HepG2 (cell line): ENCODE results near the gene WNT5B. TPM values are rescaled to one million over a fixed set of nuclear protein-coding genes. Genes with fewer than 3 reads are reported as not detected.

Experiments used
- ARID5B ChIP-seq: IDR thresholded peaks from 2 replicates; pipeline ENCODE4 v1.4.0; 2020; ENCODE audit warnings: mild to moderate bottlenecking, missing genetic modification reagents
- CSRNP1 ChIP-seq: sonication (generic); formaldehyde crosslinking; IDR thresholded peaks from 2 replicates; pipeline ENCODE4 v1.8.1; 2023; ENCODE audit warnings: mild to moderate bottlenecking, missing genetic modification reagents
- ELK4 ChIP-seq: sonication (generic); formaldehyde crosslinking; IDR thresholded peaks from 2 replicates; pipeline ENCODE4 v1.9.0; 2021; ENCODE audit warnings: missing genetic modification reagents, borderline replicate concordance
- HCFC1 ChIP-seq: fragments of 150-350 bp; IDR thresholded peaks from 2 replicates; pipeline ENCODE4 v1.6.1; 2014; ENCODE audit warnings: low read depth, low read length
- KLF12 ChIP-seq: sonication (generic); formaldehyde crosslinking; IDR thresholded peaks from 2 replicates; pipeline ENCODE4 v1.4.0; 2020; ENCODE audit warnings: missing genetic modification reagents, borderline replicate concordance
- MIXL1 ChIP-seq: IDR thresholded peaks from 2 replicates; pipeline ENCODE4 v1.6.1; 2016
- PHF5A ChIP-seq: IDR thresholded peaks from one replicate; pipeline ENCODE4 v1.6.1; 2018; ENCODE audit warnings: low read depth, missing genetic modification reagents; ENCODE audit not compliant: unreplicated experiment
- RFX5 ChIP-seq: IDR thresholded peaks from 2 replicates; pipeline ENCODE4 v1.6.1; 2011; ENCODE audit warnings: low read depth, low read length, improper control_type of control experiment
- SRY ChIP-seq: sonication (generic); formaldehyde crosslinking; IDR thresholded peaks from 2 replicates; pipeline ENCODE4 v1.8.0; 2022; ENCODE audit warnings: mild to moderate bottlenecking, missing genetic modification reagents
- STAT6 ChIP-seq: sonication (generic); formaldehyde crosslinking; IDR thresholded peaks from 2 replicates; pipeline ENCODE4 v1.4.0; 2020; ENCODE audit warnings: missing genetic modification reagents, mild to moderate bottlenecking, borderline replicate concordance
- ZBTB33 ChIP-seq: sonication (generic); formaldehyde crosslinking; IDR thresholded peaks from 2 replicates; pipeline ENCODE4 v1.4.0; 2020; ENCODE audit warnings: missing genetic modification reagents
- ZBTB7A ChIP-seq: sonication (generic); formaldehyde crosslinking; IDR thresholded peaks from 2 replicates; pipeline ENCODE4 v1.8.0; 2022; ENCODE audit warnings: mild to moderate bottlenecking, missing genetic modification reagents
- ZEB1 ChIP-seq: IDR thresholded peaks from 2 replicates; pipeline ENCODE4 v1.6.1; 2012; ENCODE audit warnings: mild to moderate bottlenecking, low read depth, inconsistent platforms; ENCODE audit not compliant: insufficient replicate concordance
- ZNF12 ChIP-seq: sonication (generic); formaldehyde crosslinking; IDR thresholded peaks from 2 replicates; pipeline ENCODE4 v1.5.0; 2020; ENCODE audit warnings: missing genetic modification reagents
- ZNF567 ChIP-seq: sonication (generic); formaldehyde crosslinking; IDR thresholded peaks from 2 replicates; pipeline ENCODE4 v1.8.1; 2023; ENCODE audit warnings: mild to moderate bottlenecking, missing genetic modification reagents, borderline replicate concordance
- ZNF709 ChIP-seq: sonication (generic); formaldehyde crosslinking; IDR thresholded peaks from 2 replicates; pipeline ENCODE4 v1.5.0; 2020; ENCODE audit warnings: mild to moderate bottlenecking, missing genetic modification reagents
- ZSCAN9 ChIP-seq: IDR thresholded peaks from 2 replicates; pipeline ENCODE4 v1.6.1; 2016; ENCODE audit warnings: borderline replicate concordance
- ZZZ3 ChIP-seq: sonication (generic); formaldehyde crosslinking; IDR thresholded peaks from 2 replicates; pipeline ENCODE4 v1.4.0; 2020; ENCODE audit warnings: missing genetic modification reagents, mild to moderate bottlenecking, borderline replicate concordance
- polyA plus RNA-seq, 8 experiments: library from polyadenylated mRNA; depleted of rRNA in 3 of 8; stranded (reverse) in 7 of 8; unstranded in 1 of 8; fragments of >200 nt; fragmentation: Illumina TruSeq in 4 of 8; extraction: Trizol in 4 of 8; gene quantifications; 2 replicates each; pipeline versions ENCODE4 v1.2.1 to v1.2.3, GENCODE V29; 2011 to 2016; ENCODE audit warnings: low read depth in 4 of 8, missing spikeins in 1 of 8, mixed read lengths in 1 of 8; ENCODE audit not compliant: insufficient read depth in 1 of 8
- total RNA-seq, 5 experiments: library from RNA; depleted of rRNA; stranded (reverse); fragments of >200 nt; fragmentation: Illumina TruSeq; extraction: Trizol; gene quantifications; 2 replicates each; pipeline ENCODE4 v1.2.3, GENCODE V29; 2016; ENCODE audit warnings: low read depth in 1 of 5

WNT5B gene
- total and polyA plus RNA-seq, 2 of the 13 experiments (the other 11 are each of a cell fraction or from before 2014, with no cell fraction given), result 0.04 TPM; not detected in 1

GRCh38 chr12:1660304-1661187, 31.5 kb downstream of the WNT5B start (continued):
- no peak for TF ChIP-seq ZEB1
- no peak for TF ChIP-seq HCFC1
- no peak for TF ChIP-seq ELK4 (CRISPR knock-in tag)
- no peak for TF ChIP-seq KLF12 (CRISPR knock-in tag)
- no peak for TF ChIP-seq ZNF709
- TF ChIP-seq ZNF12, result no peak
- 0 out of 2 replicates have a peak, but pooled peaks have one; percentile 29 for TF ChIP-seq ZSCAN9
- TF ChIP-seq ARID5B (CRISPR knock-in tag), result peak; percentile 80
- TF ChIP-seq RFX5, result no peak
- TF ChIP-seq ZBTB33 (CRISPR knock-in tag), result peak; percentile 56; the same call in 1 of the 2 replicates
- no peak for TF ChIP-seq ZBTB7A
- no peak for TF ChIP-seq STAT6 (CRISPR knock-in tag)
- TF ChIP-seq ZZZ3 (CRISPR knock-in tag), result no peak
- no peak for TF ChIP-seq ZNF567 (CRISPR knock-in tag)
- TF ChIP-seq PHF5A (CRISPR knock-in tag), result no peak
- no peak for TF ChIP-seq MIXL1 (CRISPR knock-in tag)
- no peak for TF ChIP-seq CSRNP1 (CRISPR knock-in tag)
- no peak for TF ChIP-seq SRY (CRISPR knock-in tag)
